Vagina (tissue), 2 donors: ENCODE measurements around the gene FAM76A. TPM values are rescaled to one million over a fixed set of nuclear protein-coding genes. Genes with fewer than 3 reads are reported as not detected.
"Not testable (repeated sequence)": the region's sequence is repeated elsewhere in the genome, so short reads cannot be mapped to it uniquely, and the experiment has no call there.

Experiments
- DNase-seq, 2 donors: peaks; one replicate each; pipeline ENCODE4 v3.0.0-alpha.2; 2017; ENCODE audit errors: extremely low spot score in 2 of 2
- H3K27ac ChIP-seq: fragments of 200-600 bp; sonication (generic); one replicate; pipeline ENCODE4 v1.5.1; 2019
- H3K27me3 ChIP-seq: fragments of 200-600 bp; sonication (generic); one replicate; pipeline ENCODE4 v1.5.1; 2019
- H3K36me3 ChIP-seq, 2 donors: fragments of 200-600 bp; sonication (generic); one replicate each; pipeline ENCODE4 v1.5.1; 2017 to 2019
- H3K4me1 ChIP-seq: fragments of 200-600 bp; sonication (generic); one replicate; pipeline ENCODE4 v1.5.1; 2019
- H3K4me3 ChIP-seq, 2 donors: fragments of 200-600 bp; sonication (generic); 1 replicate in 1 of 2; 2 replicates in 1 of 2; pipeline ENCODE4 v1.5.1; 2016 to 2019
- H3K9me3 ChIP-seq: fragments of 200-600 bp; sonication (generic); one replicate; pipeline ENCODE4 v1.5.1; 2019
- CTCF ChIP-seq, 3 experiments: fragments of 450-650 bp in 2 of 3; fragments of 200-600 bp in 1 of 3; sonication (generic) in 1 of 3; IDR thresholded peaks; one replicate each; pipeline ENCODE4 v1.5.1; 2017 to 2019; ENCODE audit warnings: antibody characterized with exemption in 3 of 3, mild to moderate bottlenecking in 2 of 3, moderate library complexity in 2 of 3
- POLR2A ChIP-seq, 2 donors: fragments of 450-650 bp; IDR thresholded peaks; one replicate each; pipeline ENCODE4 v1.6.1; 2017; ENCODE audit warnings: antibody characterized with exemption in 2 of 2, mild to moderate bottlenecking in 2 of 2, moderate library complexity in 2 of 2
- POLR2AphosphoS5 ChIP-seq, 2 donors: sonication (generic); formaldehyde crosslinking; IDR thresholded peaks; one replicate each; pipeline ENCODE4 v1.9.0; 2017; ENCODE audit warnings: antibody characterized with exemption in 2 of 2, mild to moderate bottlenecking in 2 of 2, low read depth in 1 of 2; ENCODE audit not compliant: insufficient read depth in 1 of 2
- intact Hi-C: fragments of 100-400 bp; cut with DNase I; formaldehyde crosslinking; loops from one replicate; pipeline ENCODE4 v1.15.1; 2023
- total RNA-seq: library from RNA; depleted of rRNA; stranded (reverse); fragments of >200 nt; gene quantifications from one replicate; pipeline ENCODE4 v1.2.3, GENCODE V29; 2016

Gene FAM76A
- total RNA-seq, 1 donor from 2014 or later: 16.7 TPM

DNA sequence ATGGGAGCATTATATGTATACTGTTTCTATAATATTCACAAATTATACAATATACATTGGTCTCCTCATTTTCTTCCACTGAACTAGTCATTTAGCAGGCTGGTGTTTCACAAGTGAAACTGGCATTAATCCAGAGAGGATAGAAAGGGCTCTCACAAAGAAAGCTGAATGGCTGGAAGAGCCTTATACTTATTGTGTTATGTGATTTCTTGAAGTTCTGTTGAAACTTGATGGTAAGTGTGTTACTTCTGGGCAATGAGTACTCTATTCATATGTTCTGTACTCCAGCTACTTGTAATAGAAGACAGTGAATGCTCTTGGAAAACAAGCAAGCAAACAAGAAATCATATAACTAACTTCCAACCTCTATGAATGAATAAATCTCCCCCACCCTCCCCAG is 62.1 kb downstream of the FAM76A start:
- TF ChIP-seq POLR2A (IDR thresholded peaks at IDR 0.05) (no peak), CTCF (IDR thresholded peaks at IDR 0.05) (no peak), POLR2AphosphoS5 (IDR thresholded peaks at IDR 0.05; ENCODE audit: insufficient read depth in 1 of 2, low read depth in 1 of 2) (no peak)
- no peaks in the 10 kb centered on the region for H3K27me3 ChIP-seq
- H3K4me3 ChIP-seq: no peak overlapping the region
- H3K4me1 ChIP-seq: peaks cover 48% of the 10 kb centered on the region
- peaks cover 4 to 22% of the 10 kb centered on the region in 2 donors for H3K36me3 ChIP-seq
- intact Hi-C loops: no loop called here
- no peak for DNase-seq
- H3K9me3 ChIP-seq: no peaks in the 10 kb centered on the region
- H3K27ac ChIP-seq: no peak overlapping the region

DNA sequence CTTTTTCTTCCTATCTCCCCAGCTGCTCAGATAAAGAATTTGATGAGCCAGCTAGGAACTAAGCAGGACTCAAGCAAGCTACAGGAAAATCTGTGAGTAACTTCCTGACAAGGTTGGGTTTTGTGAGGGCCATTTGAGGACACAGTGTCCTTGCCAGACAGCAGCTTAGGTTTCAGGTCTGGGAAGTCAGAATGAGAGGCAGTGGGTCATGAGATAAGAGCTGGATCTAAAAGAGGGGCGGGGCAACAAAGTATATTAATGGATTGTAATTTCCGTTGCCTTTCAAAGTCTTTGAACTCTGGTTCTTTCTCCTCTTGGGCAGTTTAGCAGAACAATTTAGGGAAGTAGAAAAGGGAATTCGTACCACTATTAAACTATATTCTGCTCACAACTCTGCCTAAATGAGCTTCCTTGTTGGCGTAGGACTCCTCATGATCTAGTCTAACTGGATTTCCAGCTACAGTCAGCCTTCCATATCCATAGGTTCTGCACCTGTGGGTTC is 63.8 kb downstream of the FAM76A start:
- DNase-seq: no peak
- Histone ChIP-seq H3K27ac (no peak overlapping the region), H3K4me1 (peaks cover 31% of the 10 kb centered on the region), H3K9me3 (no peaks in the 10 kb centered on the region), H3K4me3 (no peak overlapping the region), H3K36me3 (peaks cover 9 to 38% of the 10 kb centered on the region in 2 donors), H3K27me3 (no peaks in the 10 kb centered on the region)
- intact Hi-C loops: no loop called here
- TF ChIP-seq CTCF (IDR thresholded peaks at IDR 0.05) (no peak), POLR2AphosphoS5 (IDR thresholded peaks at IDR 0.05; ENCODE audit: insufficient read depth in 1 of 2, low read depth in 1 of 2) (peak in 1 of 2 donors; percentile 92), POLR2A (IDR thresholded peaks at IDR 0.05) (no peak)

GRCh38 chr1:27790270-27790669 is 64.5 kb downstream of the FAM76A start:
- peaks cover 25% of the 10 kb centered on the region for H3K4me1 ChIP-seq
- intact Hi-C loops: not testable (repeated sequence)

GRCh38 chr1:27795601-27796000 is 69.8 kb downstream of the FAM76A start:
- H3K4me1 ChIP-seq: no peaks in the 10 kb centered on the region
- H3K36me3 ChIP-seq: peaks cover 6 to 61% of the 10 kb centered on the region in 2 donors
- no peaks in the 10 kb centered on the region for H3K9me3 ChIP-seq
- intact Hi-C loops: no loop called here
- DNase-seq: no peak
- no peak overlapping the region for H3K4me3 ChIP-seq
- no peaks in the 10 kb centered on the region for H3K27me3 ChIP-seq
- TF ChIP-seq POLR2AphosphoS5 (IDR thresholded peaks at IDR 0.05; ENCODE audit: insufficient read depth in 1 of 2, low read depth in 1 of 2): no peak
- no peak for TF ChIP-seq CTCF (IDR thresholded peaks at IDR 0.05)
- no peak for TF ChIP-seq POLR2A (IDR thresholded peaks at IDR 0.05)
- no peak overlapping the region for H3K27ac ChIP-seq

More at GRCh38 chr1:27790270-27790669, 64.5 kb downstream of the FAM76A start:
- H3K9me3 ChIP-seq, H3K27me3 ChIP-seq, H3K27ac ChIP-seq, H3K4me3 ChIP-seq, DNase-seq: not testable (repeated sequence)
- H3K36me3 ChIP-seq: peaks cover 9 to 43% of the 10 kb centered on the region in 2 donors

DNA sequence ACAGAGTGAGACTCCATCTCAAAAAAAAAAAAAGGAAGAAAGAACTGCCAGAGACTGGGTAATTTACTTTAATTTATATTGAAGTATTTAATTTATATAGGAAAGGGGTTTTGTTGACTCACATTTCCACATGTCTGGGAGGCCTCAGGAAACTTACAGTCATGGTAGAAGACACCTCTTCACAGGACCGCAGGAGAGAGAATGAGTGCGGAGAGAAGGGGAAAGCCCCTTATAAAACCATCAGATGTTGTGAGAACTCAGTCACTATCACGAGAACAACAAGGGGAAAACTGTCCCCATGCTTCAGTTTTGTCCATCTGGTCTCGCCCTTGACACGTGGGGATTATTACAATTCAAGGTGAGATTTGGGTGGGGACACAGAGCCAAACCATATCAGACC is 79.0 kb downstream of the FAM76A start:
- H3K4me3 ChIP-seq: no peak overlapping the region
- intact Hi-C loops: no loop called here
- TF ChIP-seq POLR2A (IDR thresholded peaks at IDR 0.05): no peak
- TF ChIP-seq POLR2AphosphoS5 (IDR thresholded peaks at IDR 0.05; ENCODE audit: insufficient read depth in 1 of 2, low read depth in 1 of 2): no peak
- TF ChIP-seq CTCF (IDR thresholded peaks at IDR 0.05): no peak
- H3K4me1 ChIP-seq: no peaks in the 10 kb centered on the region
- H3K9me3 ChIP-seq: no peaks in the 10 kb centered on the region
- peaks cover 0 to 33% of the 10 kb centered on the region in 2 donors for H3K36me3 ChIP-seq
- no peak overlapping the region for H3K27ac ChIP-seq
- DNase-seq: no peak
- no peaks in the 10 kb centered on the region for H3K27me3 ChIP-seq
